Renal cortex interstitium (tissue), 11 donors: ENCODE data around the gene HDAC10. TPM values are rescaled to one million over a fixed set of nuclear protein-coding genes. Genes with fewer than 3 reads are reported as not detected.

Experiments
- DNase-seq, 11 donors: peaks; one replicate each; pipeline ENCODE4 v3.0.0-alpha.2; 2013; ENCODE audit warnings: low read depth in 9 of 11, low spot score in 4 of 11; ENCODE audit errors: extremely low read depth in 1 of 11
- polyA plus RNA-seq, 3 donors: library from polyadenylated mRNA; unstranded; fragments of 120-200 nt; gene quantifications; one replicate each; pipeline ENCODE4 v1.2.1, GENCODE V29; 2013; ENCODE audit not compliant: insufficient read length in 3 of 3

HDAC10 gene
- polyA plus RNA-seq, 3 donors = 17.1 to 34.3 (median 27.7) TPM

DNA sequence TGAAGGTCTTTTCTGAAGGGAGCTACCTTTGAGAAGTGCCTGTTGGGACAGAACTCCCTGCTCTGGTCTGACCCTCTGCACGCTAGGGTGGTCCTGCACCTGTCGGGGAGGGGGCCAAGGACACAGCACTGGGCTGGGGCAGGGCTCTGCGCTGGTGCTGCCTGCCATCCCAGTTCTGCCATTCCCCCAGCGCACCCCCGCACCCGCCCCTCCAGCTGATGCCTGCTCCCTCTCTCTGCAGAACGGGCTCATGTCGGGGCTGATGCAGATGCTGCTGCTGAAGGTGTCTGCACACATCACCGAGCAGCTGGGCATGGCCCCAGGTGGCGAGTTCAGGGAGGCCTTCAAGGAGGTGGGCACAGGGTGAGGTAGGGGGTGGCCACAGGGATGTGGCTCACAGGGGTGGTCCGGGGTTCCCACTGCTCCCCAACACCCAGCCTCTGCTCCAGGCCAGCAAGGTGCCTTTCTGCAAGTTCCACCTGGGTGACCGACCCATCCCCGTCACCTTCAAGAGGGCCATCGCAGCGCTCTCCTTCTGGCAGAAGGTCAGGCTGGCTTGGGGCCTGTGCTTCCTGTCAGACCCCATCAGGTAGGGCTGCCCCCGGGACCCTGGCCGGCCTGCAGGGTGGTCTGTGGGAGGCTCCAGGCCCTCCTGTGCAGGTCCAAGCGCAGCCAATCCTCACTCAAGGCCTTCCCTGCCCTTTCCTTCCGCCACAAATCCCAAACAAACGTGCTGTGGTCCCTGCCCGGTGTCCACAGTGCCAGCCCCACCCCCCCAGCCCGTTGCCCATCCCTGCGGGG, 53.9 kb downstream of the HDAC10 start:
- DNase-seq = no peak

DNA sequence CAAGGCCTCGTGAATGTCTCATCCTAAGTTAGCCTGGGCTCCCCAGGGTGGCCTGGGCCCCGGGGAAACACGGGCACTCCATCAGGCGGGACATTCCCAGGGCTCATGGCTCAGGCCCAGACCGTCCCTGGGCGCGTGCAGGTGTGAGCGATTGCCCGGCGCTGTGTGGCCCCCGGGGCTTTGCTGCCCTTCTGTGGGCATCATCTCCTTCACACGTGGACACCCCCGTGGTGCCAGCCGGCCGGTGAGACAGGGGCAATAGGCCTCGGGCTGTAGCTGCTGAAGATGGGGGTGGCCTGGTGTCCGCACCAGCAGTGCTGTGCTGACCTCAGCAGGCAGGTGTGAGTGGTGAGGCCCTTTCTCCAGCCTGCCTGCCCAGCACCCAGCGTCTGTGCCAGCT, 54.8 kb downstream of the HDAC10 start:
- no peak for DNase-seq

Other genes with a start within 250 kb of the HDAC10 start
- under 1 TPM in 2 of 3 donors, not detected in 1; 0.04 to 0.06 TPM for gene IL17REL, start 238.5 kb downstream of the HDAC10 start, polyA plus RNA-seq
- gene TTLL8, start 193.0 kb downstream of the HDAC10 start, polyA plus RNA-seq = not detected
- gene MLC1, start 165.8 kb downstream of the HDAC10 start, polyA plus RNA-seq = 1 to 10 TPM in 2 of 3 donors, under 1 TPM in 1; 0.77 to 1.4 (median 1.3) TPM
- 1 to 10 TPM in 1 of 3 donors, under 1 TPM in 2; 0.58 to 1.3 (median 0.78) TPM for gene MOV10L1, start 161.3 kb downstream of the HDAC10 start, polyA plus RNA-seq
- gene PANX2, start 80.5 kb downstream of the HDAC10 start, polyA plus RNA-seq = 1 to 10 TPM; 1.3 to 2.2 (median 1.5) TPM
- gene TRABD, start 65.4 kb downstream of the HDAC10 start, polyA plus RNA-seq = 10 to 100 TPM; 17.5 to 31.3 (median 29.6) TPM
- gene SELENOO, start 50.3 kb downstream of the HDAC10 start, polyA plus RNA-seq = 10 to 100 TPM; 16.9 to 31.1 (median 24.0) TPM
- gene TUBGCP6, start 6.2 kb downstream of the HDAC10 start, polyA plus RNA-seq = 10 to 100 TPM; 30.5 to 48.2 (median 40.1) TPM
- gene MAPK12, start 10.4 kb upstream of the HDAC10 start, polyA plus RNA-seq = 10 to 100 TPM; 11.5 to 18.9 (median 17.5) TPM
- 10 to 100 TPM in 1 of 3 donors, 1 to 10 TPM in 2; 6.7 to 10.1 (median 8.9) TPM for gene MAPK11, start 19.1 kb upstream of the HDAC10 start, polyA plus RNA-seq
- 100 to 1,000 TPM; 187 to 248 (median 239) TPM for gene PLXNB2, start 56.4 kb upstream of the HDAC10 start, polyA plus RNA-seq
- gene DENND6B, start 75.7 kb upstream of the HDAC10 start, polyA plus RNA-seq = 10 to 100 TPM; 11.9 to 21.1 (median 16.8) TPM
- gene PPP6R2, start 92.1 kb upstream of the HDAC10 start, polyA plus RNA-seq = 10 to 100 TPM; 34.4 to 58.1 (median 44.6) TPM
- gene SBF1, start 223.8 kb upstream of the HDAC10 start, polyA plus RNA-seq = 10 to 100 TPM; 28.4 to 46.4 (median 45.6) TPM
- gene ADM2, start 230.3 kb upstream of the HDAC10 start, polyA plus RNA-seq = 1 to 10 TPM; 3.8 to 6.9 (median 4.6) TPM
- 10 to 100 TPM in 1 of 3 donors, 1 to 10 TPM in 2; 2.4 to 13.6 (median 3.0) TPM for gene MIOX, start 235.6 kb upstream of the HDAC10 start, polyA plus RNA-seq